ENCODE data around the gene ALDH6A1.

The ALDH6A1 gene

DNA sequence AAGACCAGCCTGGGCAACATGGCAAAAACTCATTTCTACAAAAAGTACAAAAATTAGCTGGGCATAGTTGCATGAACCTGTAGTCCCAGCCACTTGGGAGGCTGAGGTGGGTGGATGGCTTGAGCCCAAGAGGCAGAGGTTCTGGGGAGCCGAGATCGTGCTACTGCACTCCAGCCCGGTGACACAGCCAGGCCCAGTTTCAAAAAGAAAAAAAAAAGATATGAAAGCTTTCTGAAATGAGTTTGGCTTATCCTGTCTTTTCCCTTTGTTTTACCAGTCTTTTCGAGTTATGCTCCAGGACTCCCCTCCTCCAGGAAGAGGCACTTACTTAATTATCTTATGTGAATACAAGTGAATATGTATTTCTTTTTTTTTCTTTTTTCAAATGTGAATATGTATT is 61.9 kb downstream of the ALDH6A1 start:
- H3K36me3 Mint-ChIP-seq (ENCODE audit: low read depth): peaks cover 8% of the 10 kb centered on the region
- H3K27me3 Mint-ChIP-seq: no peaks in the 10 kb centered on the region
- DNase-seq: no peak
- H3K27ac Mint-ChIP-seq: no peak overlapping the region
- peaks cover 14% of the 10 kb centered on the region for H3K4me1 Mint-ChIP-seq (ENCODE audit: low read depth)
- no peaks in the 10 kb centered on the region for H3K9me3 Mint-ChIP-seq
- H3K4me3 Mint-ChIP-seq: no peak overlapping the region

DNA sequence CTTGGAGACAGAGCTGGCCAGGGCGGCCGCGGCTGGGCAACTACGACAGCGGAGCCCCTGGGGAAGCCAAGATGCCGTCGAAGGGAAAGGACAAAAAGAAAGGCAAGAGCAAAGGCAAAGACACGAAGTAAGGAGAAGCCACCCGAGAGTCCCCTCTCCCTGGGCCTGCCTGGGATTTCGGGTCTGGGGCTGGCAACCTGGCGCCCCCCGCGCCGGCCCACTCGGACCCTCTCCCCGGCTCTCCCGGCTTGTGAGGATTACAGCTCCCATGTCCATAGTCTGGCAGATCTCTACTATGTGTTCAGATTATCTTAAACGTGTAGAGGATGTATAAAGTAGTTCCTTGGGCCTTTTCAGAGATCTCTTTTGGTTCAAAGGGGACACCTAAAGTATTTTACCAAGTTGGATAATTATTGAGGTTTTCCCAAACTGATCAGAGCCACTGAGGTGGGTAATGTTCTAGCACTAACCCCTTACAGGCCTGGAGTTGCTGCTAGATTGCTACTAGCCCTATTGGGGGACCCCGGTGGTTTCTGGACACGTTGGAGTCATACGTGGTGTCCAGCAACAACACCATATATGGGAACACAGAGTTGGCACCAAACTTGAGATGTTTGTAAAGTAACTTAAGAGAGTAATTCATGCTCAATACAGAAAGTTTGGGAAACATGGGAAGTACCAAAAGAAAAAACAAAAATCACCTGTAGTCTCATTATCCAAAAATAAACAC is 64.7 kb downstream of the ALDH6A1 start:
- H3K27ac Mint-ChIP-seq: peak overlapping the region; percentile 95
- H3K9me3 Mint-ChIP-seq: no peaks in the 10 kb centered on the region
- H3K27me3 Mint-ChIP-seq: no peaks in the 10 kb centered on the region
- peak overlapping the region; percentile 89 for H3K4me3 Mint-ChIP-seq
- H3K36me3 Mint-ChIP-seq (ENCODE audit: low read depth): peaks cover 9% of the 10 kb centered on the region
- no peak for DNase-seq
- H3K4me1 Mint-ChIP-seq (ENCODE audit: low read depth): peaks cover 14% of the 10 kb centered on the region

DNA sequence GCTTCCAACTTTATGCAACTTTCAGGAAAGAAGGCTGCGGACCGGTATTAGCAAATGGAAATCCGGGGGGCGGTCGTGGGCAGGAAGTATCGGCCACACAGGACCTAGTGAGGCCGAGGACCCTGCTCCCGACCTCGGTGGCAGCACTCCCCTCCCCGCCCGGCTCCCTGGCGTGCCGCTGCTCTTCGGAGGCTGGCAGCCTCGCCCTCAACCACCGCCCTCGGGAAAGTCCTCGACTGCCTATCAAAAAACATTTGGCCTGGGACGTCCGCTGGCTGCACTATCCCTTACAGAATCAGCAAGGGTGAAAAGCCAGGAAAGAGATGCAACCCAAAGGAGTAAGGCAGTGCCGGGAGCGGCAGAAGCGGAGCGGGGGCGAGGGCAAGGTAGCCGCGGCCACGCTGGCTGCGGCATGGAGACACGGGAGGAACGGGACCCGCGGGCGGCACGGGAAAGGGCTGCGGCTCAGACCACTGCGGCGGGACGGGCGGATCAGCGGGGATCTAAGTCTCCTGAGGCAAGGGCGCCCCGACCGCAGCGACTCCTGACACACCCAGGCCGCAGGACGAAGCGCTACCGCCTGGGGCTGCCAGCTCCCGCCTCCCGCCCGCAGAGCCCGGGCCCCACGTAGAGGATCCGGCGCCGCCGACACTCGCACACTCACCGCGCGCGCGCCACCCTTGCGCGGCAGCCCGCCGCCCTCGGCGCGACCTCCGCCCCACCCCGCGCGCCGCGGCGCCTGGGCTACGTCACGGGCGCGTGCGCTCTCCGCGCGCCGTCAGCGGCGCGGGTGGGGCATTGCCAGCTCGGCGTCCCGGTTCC is 65.5 kb downstream of the ALDH6A1 start, which contains the start of the genes BBOF1 and ENTPD5:
Gene BBOF1 (plus strand): TSS at position 764 of the 822 bp plus-strand sequence. CDS start 130 bp downstream, outside the sequence.
Gene ENTPD5 (minus strand): TSS at position 703 of the 822 bp plus-strand sequence. CDS start 31,186 bp downstream, outside the sequence.
- peak; percentile 89 for DNase-seq
- Mint-ChIP-seq H3K27me3 (no peaks in the 10 kb centered on the region), H3K36me3 (ENCODE audit: low read depth) (peaks cover 14% of the 10 kb centered on the region), H3K27ac (peak within 1 kb of the TSS; percentile 97), H3K4me1 (ENCODE audit: low read depth) (peaks cover 14% of the 10 kb centered on the region), H3K4me3 (peak within 1 kb of the TSS; percentile 89), H3K9me3 (no peaks in the 10 kb centered on the region)

GRCh38 chr14:74018174-74018585 is 66.1 kb downstream of the ALDH6A1 start:
- Mint-ChIP-seq H3K4me1 (ENCODE audit: low read depth) (peaks cover 14% of the 10 kb centered on the region), H3K27ac (peak overlapping the region; percentile 97), H3K4me3 (peak overlapping the region; percentile 89), H3K36me3 (ENCODE audit: low read depth) (peaks cover 20% of the 10 kb centered on the region), H3K27me3 (no peaks in the 10 kb centered on the region), H3K9me3 (no peaks in the 10 kb centered on the region)
- no peak for DNase-seq

DNA sequence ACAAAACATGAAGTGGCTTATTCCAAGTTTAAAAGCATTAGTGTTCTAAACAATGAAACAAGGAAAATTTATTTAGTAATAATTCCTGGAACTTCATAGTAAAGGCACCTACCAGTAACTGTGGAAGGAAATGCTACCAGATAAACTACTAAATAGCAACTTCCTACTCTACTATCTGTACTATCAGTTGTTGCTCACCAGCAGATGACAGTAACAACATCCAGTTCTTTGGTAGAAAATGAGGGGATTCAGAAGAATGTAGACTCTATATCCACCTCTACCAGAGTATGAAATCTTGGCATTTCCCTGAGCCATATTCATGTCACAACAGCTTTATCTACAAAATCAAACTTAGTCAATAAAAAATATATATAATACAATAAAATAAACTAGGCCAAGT is 68.3 kb downstream of the ALDH6A1 start:
- Mint-ChIP-seq H3K4me3 (no peak overlapping the region), H3K9me3 (no peaks in the 10 kb centered on the region), H3K36me3 (ENCODE audit: low read depth) (peaks cover 29% of the 10 kb centered on the region), H3K27ac (no peak overlapping the region), H3K27me3 (no peaks in the 10 kb centered on the region), H3K4me1 (ENCODE audit: low read depth) (peaks cover 14% of the 10 kb centered on the region)
- no peak for DNase-seq

- no peaks in the 10 kb centered on the region for H3K9me3 Mint-ChIP-seq
- no peaks in the 10 kb centered on the region for H3K27me3 Mint-ChIP-seq
- no peak overlapping the region for H3K27ac Mint-ChIP-seq
- peaks cover 35% of the 10 kb centered on the region for H3K36me3 Mint-ChIP-seq (ENCODE audit: low read depth)
- H3K4me1 Mint-ChIP-seq (ENCODE audit: low read depth): peaks cover 14% of the 10 kb centered on the region
- no peak overlapping the region for H3K4me3 Mint-ChIP-seq
- no peak for DNase-seq
Observed at GRCh38 chr14:74015176-74015575, 69.1 kb downstream of the ALDH6A1 start.

DNA sequence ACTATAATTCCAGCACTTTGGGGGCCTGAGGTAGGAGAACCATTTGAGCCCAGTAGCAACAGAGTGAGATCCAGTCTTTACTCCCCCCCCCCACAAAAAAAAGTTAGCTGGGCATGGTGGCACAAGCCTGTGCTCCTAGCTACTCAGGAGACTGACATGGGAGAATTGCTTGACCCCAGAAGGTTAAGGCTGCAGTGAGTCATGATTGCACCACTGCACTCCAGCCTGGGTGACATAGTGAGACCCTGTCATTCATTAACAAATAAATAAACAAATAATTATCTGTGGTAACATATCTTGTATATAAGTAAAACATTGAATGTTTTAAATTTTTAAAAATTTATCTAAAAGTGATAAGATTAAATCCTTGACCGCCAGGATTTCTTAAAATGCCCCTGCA is 70.0 kb downstream of the ALDH6A1 start:
- DNase-seq: no peak
- Mint-ChIP-seq H3K4me3 (no peak overlapping the region), H3K36me3 (ENCODE audit: low read depth) (peaks cover 40% of the 10 kb centered on the region), H3K27ac (no peak overlapping the region), H3K9me3 (no peaks in the 10 kb centered on the region), H3K27me3 (no peaks in the 10 kb centered on the region), H3K4me1 (ENCODE audit: low read depth) (peaks cover 6% of the 10 kb centered on the region)

GRCh38 chr14:74008843-74009499 is 75.3 kb downstream of the ALDH6A1 start:
- Mint-ChIP-seq H3K4me1 (ENCODE audit: low read depth) (no peaks in the 10 kb centered on the region), H3K27me3 (no peaks in the 10 kb centered on the region), H3K36me3 (ENCODE audit: low read depth) (peaks cover 50% of the 10 kb centered on the region), H3K4me3 (no peak overlapping the region), H3K9me3 (no peaks in the 10 kb centered on the region), H3K27ac (no peak overlapping the region)
- no peak for DNase-seq

All from activated T-cell treated with anti-CD3 and anti-CD28 coated beads, Interleukin-2, amount 50 U/mL, for 24 hours (primary cell).